Endodermal cell (in vitro differentiated cells): ENCODE data around the gene KLF5. TPM values are rescaled to one million over a fixed set of nuclear protein-coding genes. Genes with fewer than 3 reads are reported as not detected.

Source experiments
- DNase-seq: peaks from one replicate; pipeline ENCODE4 v3.0.0-alpha.2; 2017
- H3K27ac ChIP-seq: 2 replicates; pipeline ENCODE4 v1.5.1; 2013; ENCODE audit warnings: mild to moderate bottlenecking, low read depth, low read length, moderate library complexity
- H3K27me3 ChIP-seq: 2 replicates; pipeline ENCODE4 v1.6.1; 2013; ENCODE audit warnings: mild to moderate bottlenecking, low read length, moderate library complexity; ENCODE audit not compliant: insufficient read depth, control insufficient read depth, poor library complexity, severe bottlenecking
- H3K36me3 ChIP-seq: 2 replicates; pipeline ENCODE4 v1.7.0; 2013; ENCODE audit warnings: mild to moderate bottlenecking, low read length, moderate library complexity; ENCODE audit not compliant: control insufficient read depth, insufficient read depth
- H3K4me1 ChIP-seq: one replicate; pipeline ENCODE4 v1.7.0; 2013; ENCODE audit warnings: low read length; ENCODE audit not compliant: control insufficient read depth, insufficient read depth
- H3K4me3 ChIP-seq: 2 replicates; pipeline ENCODE4 v1.5.1; 2013; ENCODE audit warnings: mild to moderate bottlenecking, low read length, moderate library complexity
- H3K9ac ChIP-seq: 2 replicates; pipeline ENCODE4 v1.6.1; 2013; ENCODE audit warnings: mild to moderate bottlenecking, low read length, moderate library complexity; ENCODE audit not compliant: poor library complexity, severe bottlenecking; ENCODE audit errors: extremely low read depth
- H3K9me3 ChIP-seq: 2 replicates; pipeline ENCODE4 v1.6.1; 2013; ENCODE audit warnings: mild to moderate bottlenecking, low read length, moderate library complexity; ENCODE audit not compliant: control insufficient read depth
- H3K27ac Mint-ChIP-seq: 2 replicates; pipeline ENCODE4 v1.8.0; 2020; ENCODE audit warnings: mixed read lengths
- H3K27me3 Mint-ChIP-seq: 2 replicates; pipeline ENCODE4 v1.8.0; 2021; ENCODE audit warnings: mild to moderate bottlenecking, mixed read lengths; ENCODE audit not compliant: insufficient read depth
- H3K36me3 Mint-ChIP-seq: 2 replicates; pipeline ENCODE4 v1.8.0; 2020; ENCODE audit warnings: low read depth, mixed read lengths
- H3K4me1 Mint-ChIP-seq: 2 replicates; pipeline ENCODE4 v1.8.0; 2020; ENCODE audit warnings: mixed read lengths
- H3K4me3 Mint-ChIP-seq: 2 replicates; pipeline ENCODE4 v1.8.0; 2020; ENCODE audit warnings: mild to moderate bottlenecking, moderate library complexity, mixed read lengths
- H3K9me3 Mint-ChIP-seq: 2 replicates; pipeline ENCODE4 v1.8.0; 2020; ENCODE audit warnings: mild to moderate bottlenecking, mixed read lengths
- CTCF ChIP-seq: fragments of 200-600 bp; sonication (generic); conservative IDR thresholded peaks from 2 replicates; pipeline ENCODE4 v1.5.0; 2021; ENCODE audit warnings: antibody characterized with exemption, mild to moderate bottlenecking
- WGBS, 2 experiments: methylation state at CpG; one replicate each; pipeline versions ENCODE4 v1.1.5 to v1.1.7; 2013; ENCODE audit warnings: missing lambda C conversion rate in 2 of 2, mixed read lengths in 1 of 2; ENCODE audit not compliant: insufficient coverage in 1 of 2, insufficient read length in 1 of 2; 5-methylcytosine and 5-hydroxymethylcytosine counted together
- total RNA-seq, 2 donors: library from RNA; stranded (reverse); fragmentation: NEBNext Ultra II Directional in 1 of 2; extraction: Animal tissue kit (Norgen Biotek cat#: 25700) in 1 of 2; gene quantifications; 2 replicates in 1 of 2; 3 replicates in 1 of 2; pipeline ENCODE4 v1.2.1, GENCODE V29; 2021

KLF5 gene
- total RNA-seq, 2 donors from 2014 or later: 39.6 to 41.1 TPM

- peaks cover 29% of the 10 kb centered on the region for H3K27me3 Mint-ChIP-seq
- Histone ChIP-seq H3K27ac (no peak overlapping the region), H3K36me3 (peaks cover 60% of the 10 kb centered on the region), H3K27me3 (peaks cover 8% of the 10 kb centered on the region), H3K9ac (no peak overlapping the region), H3K4me1 (peaks cover 2% of the 10 kb centered on the region), H3K9me3 (no peaks in the 10 kb centered on the region), H3K4me3 (peak overlapping the region; percentile 98)
- H3K4me1 Mint-ChIP-seq: peaks cover 47% of the 10 kb centered on the region
- 86 to 92% methylated on average over 1 to 11 of the region's 13 CpGs for WGBS, 2 experiments
- TF ChIP-seq CTCF: no peak
- H3K36me3 Mint-ChIP-seq: peaks cover 43% of the 10 kb centered on the region
- H3K9me3 Mint-ChIP-seq: no peaks in the 10 kb centered on the region
- peak overlapping the region; percentile 93 for H3K4me3 Mint-ChIP-seq
- H3K27ac Mint-ChIP-seq: peak overlapping the region; percentile 1
- no peak for DNase-seq
Measured at GRCh38 chr13:73062468-73062867, 3.7 kb downstream of the KLF5 start.

GRCh38 chr13:73063166-73063565 lies 4.4 kb downstream of the KLF5 start:
- Mint-ChIP-seq H3K27ac (no peak overlapping the region), H3K36me3 (peaks cover 49% of the 10 kb centered on the region), H3K4me1 (peaks cover 45% of the 10 kb centered on the region), H3K4me3 (peak overlapping the region; percentile 15), H3K27me3 (peaks cover 22% of the 10 kb centered on the region), H3K9me3 (no peaks in the 10 kb centered on the region)
- Histone ChIP-seq H3K9ac (no peak overlapping the region), H3K9me3 (no peaks in the 10 kb centered on the region), H3K27ac (no peak overlapping the region), H3K4me1 (peaks cover 2% of the 10 kb centered on the region), H3K27me3 (peaks cover 1% of the 10 kb centered on the region), H3K4me3 (peak overlapping the region; percentile 98), H3K36me3 (peaks cover 65% of the 10 kb centered on the region)
- no peak for DNase-seq
- no peak for TF ChIP-seq CTCF
- WGBS, 2 experiments: 90 to 100% methylated on average over 1 to 3 of the region's 3 CpGs

GRCh38 chr13:73065036-73065435 lies 6.2 kb downstream of the KLF5 start:
- no peaks in the 10 kb centered on the region for H3K9me3 ChIP-seq
- no peak overlapping the region for H3K27ac ChIP-seq
- H3K27ac Mint-ChIP-seq: no peak overlapping the region
- H3K36me3 ChIP-seq: peaks cover 75% of the 10 kb centered on the region
- H3K4me3 ChIP-seq: peak overlapping the region; percentile 3
- 58 to 89% methylated on average over 1 to 2 of the region's 2 CpGs for WGBS, 2 experiments
- no peak overlapping the region for H3K4me3 Mint-ChIP-seq
- peaks cover 48% of the 10 kb centered on the region for H3K4me1 Mint-ChIP-seq
- H3K27me3 Mint-ChIP-seq: peaks cover 17% of the 10 kb centered on the region
- no peaks in the 10 kb centered on the region for H3K27me3 ChIP-seq
- H3K4me1 ChIP-seq: peaks cover 2% of the 10 kb centered on the region
- H3K36me3 Mint-ChIP-seq: peaks cover 56% of the 10 kb centered on the region
- no peak for TF ChIP-seq CTCF
- DNase-seq: no peak
- no peaks in the 10 kb centered on the region for H3K9me3 Mint-ChIP-seq
- H3K9ac ChIP-seq: no peak overlapping the region
